Uterus (tissue), 2 donors: ENCODE data around the gene GTF2I.

ENCODE experiments used
- CTCF ChIP-seq, 4 experiments: fragments of 200-600 bp in 2 of 4; fragments of 450-650 bp in 2 of 4; sonication (generic) in 2 of 4; IDR thresholded peaks; one replicate each; pipeline ENCODE4 v1.5.1; 2016 to 2019; ENCODE audit warnings: antibody characterized with exemption in 4 of 4, mild to moderate bottlenecking in 2 of 4, moderate library complexity in 1 of 4
- POLR2A ChIP-seq, 2 donors: fragments of 450-650 bp; IDR thresholded peaks; one replicate each; pipeline ENCODE4 v1.6.1; 2016; ENCODE audit warnings: antibody characterized with exemption in 2 of 2, mild to moderate bottlenecking in 1 of 2, moderate library complexity in 1 of 2

- TF ChIP-seq CTCF (IDR thresholded peaks at IDR 0.05) (no peak), POLR2A (IDR thresholded peaks at IDR 0.05) (no peak)
Measured at GRCh38 chr7:74708569-74709275, 51.2 kb downstream of the GTF2I start.
